ENCODE measurements around the gene PAQR7. TPM values are rescaled to one million over a fixed set of nuclear protein-coding genes. Genes with fewer than 3 reads are reported as not detected.
A peak's percentile ranks its signal among the peaks of the same experiment; 100 is the strongest.

The PAQR7 gene
- total and polyA plus RNA-seq, 2 experiments from 2014 or later: 4.0 to 5.2 TPM

- Histone ChIP-seq H3F3A (replicated peaks; ENCODE audit: low read depth) (0 out of 2 replicates have a peak, but pooled peaks cover 3% of the 10 kb centered on the region), H3K4me3 (peak overlapping the region; percentile 95), H3K79me2 (replicated peaks; ENCODE audit: insufficient read depth) (peaks cover 56% of the 10 kb centered on the region), H3K27ac (ENCODE audit: low read depth) (peak overlapping the region; percentile 95; the same call in 1 of the 2 replicates), H3K36me3 (ENCODE audit: insufficient read depth) (no peaks in the 10 kb centered on the region), H3K4me2 (peak overlapping the region; percentile 91), H3K4me1 (ENCODE audit: insufficient read depth) (peaks cover 11% of the 10 kb centered on the region), H3K27me3 (ENCODE audit: insufficient read depth) (no peaks in the 10 kb centered on the region), H2AFZ (peak overlapping the region; percentile 98; the same call in 1 of the 2 replicates), H3K9me2 (ENCODE audit: insufficient read depth) (no peaks in the 10 kb centered on the region), H4K20me1 (replicated peaks; ENCODE audit: insufficient read depth) (peaks cover 20% of the 10 kb centered on the region)
- peaks cover 10% of the 10 kb centered on the region for H3K27me3 Mint-ChIP-seq (ENCODE audit: insufficient read depth, low read depth, poor library complexity)
- TF ChIP-seq POLR2AphosphoS5 (IDR thresholded peaks at IDR 0.05; ENCODE audit: low read depth) (no peak), ZNF114 (CRISPR knock-in tag; IDR thresholded peaks at IDR 0.05) (no peak), ZNF462 (CRISPR knock-in tag; IDR thresholded peaks at IDR 0.05) (no peak), ZNF331 (CRISPR knock-in tag; IDR thresholded peaks at IDR 0.05; ENCODE audit: low read depth) (no peak), NANOG (IDR thresholded peaks at IDR 0.05; ENCODE audit: borderline replicate concordance) (no peak), JUNB (IDR thresholded peaks at IDR 0.05; ENCODE audit: unreplicated experiment) (no peak), EZH2phosphoT487 (IDR thresholded peaks at IDR 0.05; ENCODE audit: unreplicated experiment) (no peak), CREB1 (CRISPR knock-in tag; IDR thresholded peaks at IDR 0.05; ENCODE audit: low read depth) (no peak), ETS1 (IDR thresholded peaks at IDR 0.05) (no peak), EZH2 (IDR thresholded peaks at IDR 0.05; ENCODE audit: low read depth, unreplicated experiment) (no peak), STAT1 (IDR thresholded peaks at IDR 0.05; ENCODE audit: unreplicated experiment) (no peak)
- TF ChIP-seq, protein P1, sequence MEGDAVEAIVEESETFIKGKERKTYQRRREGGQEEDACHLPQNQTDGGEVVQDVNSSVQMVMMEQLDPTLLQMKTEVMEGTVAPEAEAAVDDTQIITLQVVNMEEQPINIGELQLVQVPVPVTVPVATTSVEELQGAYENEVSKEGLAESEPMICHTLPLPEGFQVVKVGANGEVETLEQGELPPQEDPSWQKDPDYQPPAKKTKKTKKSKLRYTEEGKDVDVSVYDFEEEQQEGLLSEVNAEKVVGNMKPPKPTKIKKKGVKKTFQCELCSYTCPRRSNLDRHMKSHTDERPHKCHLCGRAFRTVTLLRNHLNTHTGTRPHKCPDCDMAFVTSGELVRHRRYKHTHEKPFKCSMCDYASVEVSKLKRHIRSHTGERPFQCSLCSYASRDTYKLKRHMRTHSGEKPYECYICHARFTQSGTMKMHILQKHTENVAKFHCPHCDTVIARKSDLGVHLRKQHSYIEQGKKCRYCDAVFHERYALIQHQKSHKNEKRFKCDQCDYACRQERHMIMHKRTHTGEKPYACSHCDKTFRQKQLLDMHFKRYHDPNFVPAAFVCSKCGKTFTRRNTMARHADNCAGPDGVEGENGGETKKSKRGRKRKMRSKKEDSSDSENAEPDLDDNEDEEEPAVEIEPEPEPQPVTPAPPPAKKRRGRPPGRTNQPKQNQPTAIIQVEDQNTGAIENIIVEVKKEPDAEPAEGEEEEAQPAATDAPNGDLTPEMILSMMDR (conservative IDR thresholded peaks at IDR 0.05; ENCODE audit: low read depth in 2 of 2): no peak; a peak in 1 of 4 replicates
- TF ChIP-seq, protein P2, sequence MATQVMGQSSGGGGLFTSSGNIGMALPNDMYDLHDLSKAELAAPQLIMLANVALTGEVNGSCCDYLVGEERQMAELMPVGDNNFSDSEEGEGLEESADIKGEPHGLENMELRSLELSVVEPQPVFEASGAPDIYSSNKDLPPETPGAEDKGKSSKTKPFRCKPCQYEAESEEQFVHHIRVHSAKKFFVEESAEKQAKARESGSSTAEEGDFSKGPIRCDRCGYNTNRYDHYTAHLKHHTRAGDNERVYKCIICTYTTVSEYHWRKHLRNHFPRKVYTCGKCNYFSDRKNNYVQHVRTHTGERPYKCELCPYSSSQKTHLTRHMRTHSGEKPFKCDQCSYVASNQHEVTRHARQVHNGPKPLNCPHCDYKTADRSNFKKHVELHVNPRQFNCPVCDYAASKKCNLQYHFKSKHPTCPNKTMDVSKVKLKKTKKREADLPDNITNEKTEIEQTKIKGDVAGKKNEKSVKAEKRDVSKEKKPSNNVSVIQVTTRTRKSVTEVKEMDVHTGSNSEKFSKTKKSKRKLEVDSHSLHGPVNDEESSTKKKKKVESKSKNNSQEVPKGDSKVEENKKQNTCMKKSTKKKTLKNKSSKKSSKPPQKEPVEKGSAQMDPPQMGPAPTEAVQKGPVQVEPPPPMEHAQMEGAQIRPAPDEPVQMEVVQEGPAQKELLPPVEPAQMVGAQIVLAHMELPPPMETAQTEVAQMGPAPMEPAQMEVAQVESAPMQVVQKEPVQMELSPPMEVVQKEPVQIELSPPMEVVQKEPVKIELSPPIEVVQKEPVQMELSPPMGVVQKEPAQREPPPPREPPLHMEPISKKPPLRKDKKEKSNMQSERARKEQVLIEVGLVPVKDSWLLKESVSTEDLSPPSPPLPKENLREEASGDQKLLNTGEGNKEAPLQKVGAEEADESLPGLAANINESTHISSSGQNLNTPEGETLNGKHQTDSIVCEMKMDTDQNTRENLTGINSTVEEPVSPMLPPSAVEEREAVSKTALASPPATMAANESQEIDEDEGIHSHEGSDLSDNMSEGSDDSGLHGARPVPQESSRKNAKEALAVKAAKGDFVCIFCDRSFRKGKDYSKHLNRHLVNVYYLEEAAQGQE (IDR thresholded peaks at IDR 0.05; ENCODE audit: unreplicated experiment): no peak
- H3K9me3 Mint-ChIP-seq: peaks cover 3% of the 10 kb centered on the region; the same call in 2 of the 3 replicates
- H3K4me3 Mint-ChIP-seq: peak overlapping the region; percentile 97
- H3K4me1 Mint-ChIP-seq: peaks cover 14% of the 10 kb centered on the region
- DNase-seq (ENCODE audit: low spot score) (no peak), ATAC-seq (peak; percentile 5)
- H3K27ac Mint-ChIP-seq: peak overlapping the region; percentile 97
- H3K36me3 Mint-ChIP-seq (ENCODE audit: low read depth): peaks cover 2% of the 10 kb centered on the region; the same call in 1 of the 3 replicates
Observed at GRCh38 chr1:25858494-25858893, 17.0 kb downstream of the PAQR7 start.

All from GM23338 (cell line).